HG02798 (cell line): ENCODE measurements around the gene DCXR.

Experiments
- ATAC-seq: cut with Tn5 transposase; IDR thresholded peaks from one replicate; pipeline ENCODE4 v1.9.1; 2021; ENCODE audit warnings: mild to moderate bottlenecking; ENCODE audit not compliant: unreplicated experiment, poor library complexity

DCXR gene

DNA sequence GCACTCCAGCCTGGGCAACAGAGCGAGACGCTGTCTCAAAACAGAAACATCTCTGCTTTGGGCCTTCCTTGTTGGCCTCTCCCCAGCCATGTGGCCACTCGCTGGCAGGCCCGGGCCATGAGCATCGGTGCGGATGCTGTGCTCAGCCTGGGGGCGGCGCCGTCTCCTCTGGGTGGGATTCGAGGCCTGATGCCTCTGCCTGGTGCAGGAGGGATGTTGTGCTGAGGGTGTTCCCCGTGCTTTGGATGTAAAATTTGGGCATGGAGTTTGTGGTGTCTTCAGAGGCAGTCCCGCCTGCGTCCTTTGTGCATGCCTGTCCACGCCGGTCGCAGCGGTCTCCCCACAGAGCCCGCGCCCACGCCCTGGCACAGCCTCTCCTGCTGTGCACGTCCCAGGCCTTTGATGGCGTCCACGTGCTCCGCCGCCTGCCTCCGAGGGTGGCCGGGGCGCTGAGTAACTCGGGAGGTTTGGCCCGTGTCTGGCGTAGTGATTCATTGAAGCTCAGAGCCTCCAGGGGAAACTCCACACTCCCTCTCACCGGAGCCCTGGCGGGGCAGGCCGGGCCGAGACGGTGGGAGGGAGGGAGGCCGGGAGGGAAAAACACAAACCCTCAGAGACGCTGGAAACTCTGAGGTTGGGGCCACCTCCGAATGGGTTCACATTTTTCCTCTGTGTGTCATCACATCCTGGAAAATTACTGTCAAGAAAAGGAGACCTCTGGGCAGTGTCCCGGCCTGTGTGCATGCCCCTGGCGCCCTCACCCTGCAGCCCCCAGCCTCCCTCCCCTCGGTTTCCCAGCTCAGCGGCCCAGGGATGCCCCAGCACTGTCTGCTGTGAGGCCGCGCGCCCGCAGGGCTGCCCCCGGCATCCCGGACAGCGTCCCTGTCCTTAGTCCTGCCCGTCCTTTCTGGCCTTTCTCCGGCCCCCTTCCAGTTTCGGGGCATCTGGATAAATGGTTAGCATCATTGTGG is 33.8 kb downstream of the DCXR start:
- ATAC-seq = no peak

DNA sequence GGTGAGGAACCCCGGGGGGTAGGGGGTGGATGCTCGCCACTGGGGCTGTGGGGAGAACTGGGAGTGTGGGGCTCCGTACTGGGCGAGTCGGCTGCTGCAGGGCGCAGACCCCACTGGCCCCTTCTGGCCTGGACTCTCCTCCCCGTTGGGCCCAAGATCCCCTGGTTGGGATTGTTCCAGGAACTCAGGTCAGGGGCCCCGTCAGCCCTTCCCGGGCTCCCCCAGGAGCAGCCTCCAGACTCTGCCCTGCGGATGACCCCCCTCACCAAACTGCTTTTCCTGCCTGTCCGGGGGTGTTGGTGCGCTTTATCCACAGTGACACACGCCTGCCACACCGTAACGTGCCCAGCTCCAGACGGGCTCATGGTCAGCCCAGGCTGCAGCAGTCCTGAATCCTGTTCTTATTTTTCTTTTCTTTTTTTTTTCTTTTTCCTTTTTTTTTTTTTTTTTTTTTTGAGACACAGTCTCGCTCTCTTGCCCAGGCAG is 35.9 kb downstream of the DCXR start:
- no peak for ATAC-seq

DNA sequence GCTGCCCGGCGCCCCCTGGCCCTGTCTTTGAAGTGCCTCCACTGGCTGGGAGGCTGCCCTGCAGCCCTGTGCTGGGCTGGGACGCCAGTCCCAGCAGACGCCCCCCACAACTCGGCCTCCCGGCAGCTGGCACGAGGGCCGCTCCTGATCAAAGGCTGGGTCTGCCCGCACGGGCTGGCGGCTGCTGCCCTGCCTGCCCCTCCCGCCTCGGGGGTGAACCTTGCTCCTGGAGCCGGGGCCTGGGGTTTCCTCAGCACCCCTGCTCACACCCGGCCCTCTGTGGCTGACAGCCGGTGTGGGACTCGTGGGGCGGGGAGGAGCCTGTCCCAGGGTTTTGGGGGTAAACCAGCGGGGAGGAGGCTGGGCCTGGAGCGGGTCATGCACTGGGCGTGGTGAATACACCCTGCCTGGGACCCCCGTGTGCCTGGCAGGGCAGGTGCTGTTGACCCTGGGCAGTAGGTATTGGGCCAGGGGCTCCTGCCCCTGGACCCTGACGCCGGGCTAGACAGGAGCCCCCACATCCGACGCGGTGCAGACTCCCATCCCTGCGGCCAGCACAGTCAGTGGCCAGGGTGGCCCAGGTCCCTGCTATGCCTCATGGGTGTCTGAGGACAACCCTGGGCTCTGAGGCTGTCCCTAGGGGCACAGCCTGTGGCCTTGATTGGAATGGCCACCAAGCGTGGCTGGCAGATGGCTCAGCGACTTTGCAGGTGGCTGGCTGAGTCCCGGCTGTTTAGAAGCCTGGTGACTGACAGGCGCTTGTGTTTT is 36.5 kb downstream of the DCXR start:
- no peak for ATAC-seq

DNA sequence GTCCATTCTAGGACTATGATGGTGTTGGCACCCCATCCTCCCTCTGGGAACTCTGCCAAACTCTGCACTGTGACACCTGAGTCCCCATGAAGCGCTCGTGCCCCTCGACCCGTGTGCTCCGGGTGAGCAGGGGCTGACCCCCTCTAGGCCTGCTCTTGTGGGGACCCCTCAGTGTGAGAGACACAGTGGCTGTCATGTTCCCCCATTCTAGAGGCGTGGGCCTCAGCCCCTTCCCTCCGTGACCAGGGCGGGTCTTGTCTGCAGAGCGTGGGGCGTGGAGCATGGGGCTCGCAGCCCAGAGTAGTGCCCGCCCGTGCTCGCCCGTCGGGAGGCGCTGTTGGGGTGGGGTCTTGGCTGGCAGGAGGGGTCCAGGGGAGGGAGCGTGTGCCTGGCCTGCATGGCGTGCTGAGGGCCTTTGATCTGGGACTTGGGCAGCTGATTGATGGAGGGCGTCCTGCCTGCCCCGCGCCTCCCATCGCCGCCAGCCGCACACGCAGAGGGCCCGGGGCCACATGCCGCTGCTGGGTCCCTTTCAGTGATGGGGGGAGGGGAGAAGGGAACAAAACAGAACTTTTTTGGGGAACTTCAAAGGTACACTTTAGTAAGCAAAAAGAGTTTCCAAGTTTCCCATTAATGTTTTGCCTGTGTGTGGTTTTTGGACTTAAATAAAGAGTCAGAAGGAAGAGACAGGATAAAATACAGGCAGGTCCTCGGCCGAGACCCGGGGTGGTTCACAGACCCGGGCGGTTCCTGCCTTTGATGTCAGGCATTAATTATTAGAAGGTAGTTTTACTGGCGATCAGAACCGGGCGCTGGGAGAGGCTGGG is 37.3 kb downstream of the DCXR start:
- ATAC-seq = no peak

DNA sequence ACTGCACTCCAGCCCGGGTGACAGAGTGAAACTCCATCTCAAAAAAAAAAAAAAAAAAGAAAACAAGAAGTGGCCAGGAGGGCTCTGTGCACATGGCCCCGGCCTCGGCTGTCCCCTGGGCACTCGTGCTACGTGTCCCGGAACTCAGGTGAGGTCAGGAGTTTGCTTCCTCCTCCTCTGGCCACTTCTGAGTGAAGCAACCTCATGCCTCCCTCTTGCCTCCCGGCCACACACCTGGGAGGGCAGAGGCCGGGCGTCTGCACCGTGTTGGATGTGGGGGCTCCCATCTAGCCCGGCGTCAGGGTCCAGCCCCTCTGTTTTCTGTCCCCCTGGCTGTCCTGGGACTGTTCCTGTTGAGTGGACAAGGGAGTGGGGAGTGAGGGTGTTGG is 37.9 kb downstream of the DCXR start:
- no peak for ATAC-seq

DNA sequence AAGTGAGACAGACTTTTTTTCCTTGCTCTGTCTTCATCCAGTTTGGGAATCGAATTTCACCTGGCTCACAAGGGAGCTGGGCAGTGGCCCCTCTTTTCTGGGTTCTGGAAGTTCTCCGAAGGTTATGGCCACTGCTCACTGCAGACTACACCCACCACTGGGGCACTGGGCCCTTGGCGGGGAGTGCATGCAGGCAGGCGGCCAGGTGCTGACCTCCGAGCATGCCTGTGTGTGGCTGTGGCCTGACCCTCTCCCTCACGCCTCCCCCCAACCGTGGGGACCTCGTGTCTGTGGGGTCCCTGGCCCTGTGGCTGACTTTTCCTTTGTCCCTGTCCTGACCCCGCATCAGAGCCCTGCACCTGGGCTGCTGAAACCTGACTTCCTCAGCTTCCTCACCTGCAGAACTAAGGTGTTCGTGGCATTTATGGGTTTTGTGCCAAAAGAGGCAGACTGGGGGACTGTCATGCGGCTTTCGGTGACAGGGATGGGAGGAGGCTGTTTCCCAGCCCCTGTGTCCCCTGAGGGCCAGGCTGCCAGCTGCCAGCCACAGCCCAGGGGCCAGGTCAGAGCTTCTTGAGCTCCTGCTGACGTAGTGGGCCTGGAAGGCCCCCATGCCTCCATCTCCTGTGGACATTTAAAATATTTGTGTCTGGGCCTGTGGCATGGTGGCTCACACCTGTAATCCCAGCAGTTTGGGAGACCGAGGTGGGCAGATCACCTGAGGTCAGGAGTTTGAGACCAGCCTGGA is 38.6 kb downstream of the DCXR start:
- no peak for ATAC-seq

DNA sequence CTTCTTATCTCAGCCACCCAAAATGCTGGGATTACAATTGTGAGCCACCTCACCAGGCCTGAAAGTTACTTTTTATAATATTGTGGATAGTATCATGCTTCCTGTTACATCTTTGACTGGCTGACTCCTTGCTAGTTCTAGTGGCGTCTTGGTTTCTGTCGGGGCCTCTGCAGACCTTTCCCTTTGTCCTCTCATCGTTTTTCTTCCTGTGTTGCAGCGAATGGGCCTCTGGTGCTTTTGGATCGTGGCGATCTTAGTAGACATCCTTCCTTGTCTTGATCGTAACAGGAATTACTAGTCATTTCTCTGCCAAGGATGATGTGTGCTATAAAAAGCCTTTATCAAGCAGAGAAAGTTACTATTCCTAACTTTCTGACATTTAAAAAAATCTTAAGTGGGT is 39.3 kb downstream of the DCXR start:
- ATAC-seq = no peak

DNA sequence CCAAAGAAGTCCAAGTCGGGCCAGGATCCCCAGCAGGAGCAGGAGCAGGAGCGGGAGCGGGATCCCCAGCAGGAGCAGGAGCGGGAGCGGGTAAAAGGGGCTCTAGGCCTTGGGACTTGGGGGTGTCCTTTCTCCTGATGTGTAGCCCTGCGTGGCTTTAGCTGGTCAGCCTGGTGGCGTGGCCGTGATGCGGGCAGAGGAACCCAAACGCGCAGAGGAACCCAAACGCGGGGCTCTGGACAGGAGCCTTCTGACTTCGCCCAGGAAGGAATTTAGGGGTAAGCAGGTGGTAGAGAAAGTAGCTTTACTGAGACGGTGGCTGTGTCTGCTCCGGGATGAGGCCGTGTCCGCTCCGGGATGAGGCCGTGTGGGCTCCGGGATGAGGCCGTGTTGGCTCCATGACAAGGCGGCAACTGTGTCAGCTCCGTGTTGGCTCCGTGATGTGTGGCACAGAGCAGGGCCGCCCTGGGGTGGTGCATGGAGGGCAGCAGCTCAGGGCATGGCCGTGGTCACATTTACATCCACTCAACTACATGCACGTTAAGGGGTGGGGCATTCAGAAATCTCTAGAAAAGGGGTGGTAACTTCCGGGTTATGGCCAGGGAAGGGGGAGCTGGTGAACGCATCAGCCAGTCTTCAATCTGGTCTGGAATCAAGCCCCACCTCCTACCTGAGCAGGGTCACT is 40.6 kb downstream of the DCXR start:
- no peak for ATAC-seq

DNA sequence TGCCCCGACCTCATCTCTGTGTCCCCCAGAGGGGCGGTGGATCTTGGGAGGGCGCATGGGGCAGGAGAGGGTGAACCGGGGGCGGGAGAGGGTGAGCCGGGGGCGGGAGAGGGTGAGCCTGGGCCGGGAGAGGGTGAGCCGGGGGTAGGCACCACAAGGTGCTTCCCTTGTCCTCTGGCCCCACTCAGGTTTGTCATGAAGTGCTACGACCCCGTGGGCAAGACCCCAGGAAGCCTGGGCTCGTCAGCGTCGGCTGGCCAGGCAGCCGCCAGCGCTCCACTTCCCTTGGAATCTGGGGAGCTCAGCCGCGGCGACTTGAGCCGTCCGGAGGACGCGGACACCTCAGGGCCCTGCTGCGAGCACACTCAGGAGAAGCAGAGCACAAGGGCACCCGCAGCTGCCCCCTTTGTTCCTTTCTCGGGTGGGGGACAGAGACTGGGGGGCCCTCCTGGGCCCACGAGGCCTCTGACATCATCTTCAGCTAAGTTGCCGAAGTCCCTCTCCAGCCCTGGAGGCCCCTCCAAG is 41.2 kb downstream of the DCXR start:
- no peak for ATAC-seq

DNA sequence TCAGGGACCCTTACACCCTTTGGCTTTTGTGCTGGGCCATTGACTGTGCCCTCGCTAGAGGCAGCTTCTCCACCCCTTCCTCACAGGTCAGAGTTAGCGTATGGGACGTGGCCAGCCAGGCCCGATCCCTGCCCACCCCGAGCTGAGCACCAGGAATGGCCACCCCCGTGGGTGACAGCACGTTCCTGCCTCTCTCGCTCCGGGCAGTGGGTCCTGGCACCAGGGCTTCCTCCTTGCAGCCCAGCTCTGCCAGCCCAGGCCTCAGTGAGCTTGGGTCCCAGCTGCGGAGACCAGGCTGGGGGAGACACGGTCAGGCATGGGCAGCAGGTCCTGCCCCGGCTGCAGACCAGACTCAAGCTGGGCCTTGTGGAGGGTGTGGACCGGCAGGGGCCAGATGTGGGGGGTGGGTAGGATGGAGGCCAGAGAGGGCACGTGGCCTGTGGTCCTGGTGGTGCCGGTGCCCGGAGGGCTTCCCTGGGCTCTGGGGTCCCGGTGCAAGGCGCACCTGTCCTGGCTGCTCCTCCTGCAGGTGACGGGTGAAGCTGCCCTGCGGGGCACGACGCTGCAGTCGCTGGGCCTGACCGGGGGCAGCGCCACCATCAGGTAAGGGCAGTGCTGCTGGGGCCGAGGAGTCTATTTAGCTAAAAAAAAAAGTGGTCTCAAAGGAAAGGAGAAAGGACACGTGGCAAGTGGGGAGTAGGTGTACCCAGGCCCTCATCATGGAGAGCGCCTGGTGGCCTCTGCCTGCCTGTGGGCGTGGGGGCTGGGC is 41.9 kb downstream of the DCXR start:
- no peak for ATAC-seq

DNA sequence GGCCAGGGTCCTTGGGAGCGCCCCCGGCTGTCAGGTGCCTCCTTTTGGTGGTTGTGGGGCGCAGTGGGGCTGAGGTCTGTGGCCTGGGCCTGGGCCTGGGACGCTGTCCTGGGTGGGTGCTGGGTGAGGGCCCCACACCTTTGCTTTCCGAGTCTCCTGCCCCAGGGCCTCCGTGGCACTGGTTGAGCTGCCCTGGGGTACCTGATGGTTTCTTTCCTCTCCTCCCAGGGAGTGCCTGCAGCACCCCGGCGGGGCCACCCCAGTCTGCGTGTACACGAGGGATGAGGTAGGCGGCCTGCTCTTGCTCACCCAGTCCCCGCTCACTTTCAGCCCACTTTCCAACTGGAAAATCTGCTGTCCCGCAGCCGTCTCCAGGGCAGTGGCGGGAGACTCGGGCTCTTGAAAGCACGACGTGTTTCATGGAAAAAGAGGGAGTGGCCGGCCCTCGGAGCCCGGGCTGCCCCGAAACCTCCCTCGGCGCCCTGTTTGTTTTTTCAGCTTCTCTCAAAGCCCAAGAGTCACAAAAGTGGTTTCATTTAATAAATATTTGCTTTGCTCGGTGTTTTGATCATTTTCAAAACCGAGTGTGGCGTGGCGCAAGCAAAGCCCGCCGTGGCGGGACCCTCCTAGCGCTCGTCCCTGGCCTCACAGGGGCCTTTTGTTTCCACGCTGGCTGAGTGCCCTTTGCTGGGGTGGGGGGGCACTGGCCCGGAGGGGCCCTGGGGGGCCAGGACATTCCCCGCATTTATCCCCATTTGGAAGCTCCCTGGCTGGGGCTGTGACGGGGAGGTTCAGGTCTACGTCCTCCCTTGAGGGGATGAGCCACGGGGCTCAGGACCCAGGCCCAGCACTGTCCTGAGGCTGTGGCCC is 42.7 kb downstream of the DCXR start:
- ATAC-seq = no peak

DNA sequence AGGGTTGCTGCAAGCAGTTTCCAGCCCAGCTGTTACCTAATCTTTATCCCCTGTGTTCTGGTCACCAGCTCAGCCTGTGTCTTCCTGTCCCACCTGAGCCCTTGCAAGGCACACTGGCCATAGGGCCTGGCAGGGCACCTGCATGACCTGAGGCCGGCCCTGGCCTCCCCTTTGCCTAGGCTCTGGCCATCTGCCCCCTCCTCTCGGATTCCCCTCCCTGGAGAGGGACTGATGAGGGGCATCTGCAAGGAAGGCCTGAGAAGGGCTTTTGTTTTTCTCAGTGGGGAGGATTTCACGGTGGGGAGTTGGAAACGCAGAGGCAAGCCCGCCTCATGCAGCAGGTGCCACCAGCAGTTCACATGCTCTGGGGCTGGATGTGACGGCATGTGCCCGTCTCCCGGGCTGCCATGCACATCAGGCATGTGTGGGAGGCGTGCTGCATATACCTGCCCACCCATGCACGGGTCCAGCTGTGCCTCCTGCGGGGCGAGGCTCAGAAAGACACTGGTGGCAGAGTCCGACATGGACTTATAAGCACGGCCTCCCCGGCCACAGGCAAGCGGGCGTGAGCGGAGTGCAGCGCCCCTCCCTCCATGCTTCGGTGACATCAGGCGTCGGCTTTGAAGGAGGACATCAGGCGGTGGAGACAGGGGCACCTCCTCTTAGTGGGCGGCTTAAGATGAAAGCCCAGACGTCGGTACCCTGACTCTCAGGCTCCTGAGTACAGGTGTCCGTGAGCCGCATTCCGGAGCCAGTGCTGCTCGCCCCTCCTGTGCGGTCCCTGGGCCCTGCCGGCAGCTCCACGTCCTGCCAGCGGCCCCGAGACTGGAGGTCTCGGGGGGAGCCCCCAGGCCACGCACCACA is 43.5 kb downstream of the DCXR start:
- ATAC-seq = no peak

DNA sequence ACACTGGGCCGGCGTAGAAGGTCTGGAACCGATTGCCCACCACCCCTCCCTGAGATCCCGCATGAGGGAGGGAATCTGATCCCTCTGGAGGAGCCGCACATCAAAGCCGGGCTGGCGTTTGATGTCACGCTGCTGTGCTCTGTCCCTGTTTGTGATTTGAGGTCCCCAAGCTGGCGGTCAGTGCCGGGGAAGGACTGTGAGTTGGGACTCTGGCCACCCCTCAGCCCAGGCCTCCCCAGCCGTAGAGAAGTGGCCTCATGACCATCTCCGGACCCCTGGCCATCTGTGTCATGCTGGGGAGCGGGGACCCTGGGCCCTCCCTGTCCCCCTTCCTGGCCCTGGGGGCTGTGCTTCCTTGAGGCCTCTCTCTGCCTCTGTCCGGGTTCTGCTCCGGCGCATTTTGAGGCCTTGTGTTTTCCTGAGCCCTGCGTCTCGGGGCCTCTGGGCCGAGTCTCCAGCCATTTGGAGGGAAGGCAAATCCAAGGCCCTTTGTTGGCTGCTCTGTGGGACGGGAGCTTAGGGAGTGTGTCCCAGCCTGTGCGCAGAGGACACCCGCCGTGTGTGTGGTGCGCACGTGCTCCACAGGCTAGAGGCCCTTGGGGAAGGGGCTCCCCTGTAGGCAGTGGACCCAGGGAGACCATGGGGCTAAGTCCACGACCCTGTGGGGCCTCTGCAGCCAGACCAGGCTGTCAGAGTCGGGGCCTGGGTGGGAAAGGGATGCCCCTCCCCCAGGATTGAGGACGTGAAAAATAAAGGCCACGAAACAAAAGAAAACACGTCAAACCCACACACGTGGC is 45.0 kb downstream of the DCXR start:
- no peak for ATAC-seq

DNA sequence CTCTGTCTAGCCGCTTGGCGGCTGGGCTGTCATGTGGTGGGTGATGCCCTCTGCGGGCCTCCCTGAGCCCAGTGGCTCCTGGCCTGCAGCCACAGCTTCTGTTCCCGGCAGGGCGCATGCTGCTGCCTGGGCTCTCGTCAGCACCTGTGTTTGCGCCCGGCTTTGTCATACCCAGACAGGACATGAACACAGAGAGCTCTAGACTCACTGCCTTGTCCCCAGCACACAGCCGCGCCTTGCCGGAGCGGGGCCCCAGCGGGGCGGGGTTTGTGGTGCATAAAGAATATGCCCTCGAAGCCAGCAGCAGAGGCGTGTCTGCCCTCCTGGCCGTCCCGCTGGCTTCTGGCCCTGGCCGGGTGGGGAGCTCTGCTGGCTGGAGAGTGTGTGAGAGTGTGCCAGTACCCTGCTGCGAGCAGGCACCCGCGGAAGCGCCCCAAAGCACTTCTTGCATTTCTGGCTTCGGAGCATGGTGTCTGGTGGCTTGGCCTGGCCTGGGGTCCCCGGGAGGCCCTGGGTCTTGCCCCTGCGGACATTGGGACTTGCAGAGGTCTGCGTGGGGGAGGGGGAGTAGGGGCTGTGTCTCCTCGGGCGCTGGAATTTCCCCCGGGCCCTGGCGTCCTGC is 45.7 kb downstream of the DCXR start:
- ATAC-seq = no peak
